HG03159 (cell line): ENCODE results near the gene EMILIN2.
A peak's percentile ranks its signal among the peaks of the same experiment; 100 is the strongest.
"Not testable (repeated sequence)": the region's sequence is repeated elsewhere in the genome, so short reads cannot be mapped to it uniquely, and the experiment has no call there.

ENCODE experiments used
- ATAC-seq: cut with Tn5 transposase; IDR thresholded peaks from one replicate; pipeline ENCODE4 v1.9.1; 2021; ENCODE audit warnings: mild to moderate bottlenecking, moderate library complexity; ENCODE audit not compliant: unreplicated experiment

Gene EMILIN2

DNA sequence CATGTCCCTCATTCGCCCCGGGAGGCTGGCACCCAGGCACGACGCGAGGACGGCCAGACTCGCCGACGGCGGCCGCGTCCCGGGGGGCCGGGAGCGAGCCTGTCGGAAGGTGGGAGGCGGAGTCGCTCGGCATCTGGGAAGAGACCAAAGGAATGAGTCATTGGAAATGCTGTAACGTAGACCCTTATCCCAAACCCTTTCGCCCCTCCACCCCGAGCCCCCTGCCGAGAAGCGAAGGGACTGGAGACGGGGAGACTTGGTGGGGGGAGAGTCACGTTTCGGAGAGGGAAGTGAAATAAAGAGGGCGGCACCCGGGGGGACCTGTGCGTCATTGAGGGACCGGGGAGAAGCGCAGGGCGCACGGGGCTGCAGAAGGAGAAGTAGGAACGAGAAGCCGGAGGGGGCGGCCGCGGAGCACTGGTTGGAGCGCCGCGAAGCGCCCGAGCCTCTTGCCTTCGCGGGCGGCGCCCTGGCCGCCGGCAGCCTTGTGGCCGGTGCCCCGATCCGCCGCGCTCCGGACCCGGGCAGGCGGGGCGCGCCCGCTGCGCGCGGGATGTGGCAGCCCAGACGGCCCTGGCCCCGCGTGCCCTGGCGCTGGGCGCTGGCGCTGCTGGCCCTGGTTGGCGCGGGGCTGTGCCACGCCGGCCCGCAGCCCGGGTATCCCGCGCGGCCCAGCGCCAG, at the start of gene EMILIN2:
Gene EMILIN2, plus strand, starts transcription at position 371 of the 681 bp plus-strand sequence. Its CDS starts 183 bp downstream, at position 554.
- ATAC-seq: peak; percentile 43

DNA sequence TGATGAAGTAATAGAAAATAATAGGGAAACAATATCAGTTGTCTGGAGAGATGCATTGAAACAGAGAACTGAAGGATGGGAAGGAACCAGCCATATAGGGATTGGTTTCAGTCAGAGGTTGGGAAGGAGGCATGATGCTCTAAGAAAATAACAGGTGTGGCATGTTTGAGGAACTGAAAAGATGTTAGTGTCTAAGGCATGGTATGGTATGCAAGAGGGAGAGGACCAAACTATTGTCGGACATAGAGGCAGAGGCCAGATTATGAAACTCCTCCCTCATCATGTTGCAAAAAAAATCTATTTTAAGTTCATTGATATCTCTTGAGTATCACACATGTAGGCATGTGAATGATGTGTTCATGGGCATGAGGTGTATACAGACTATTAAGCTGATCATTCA, 48.9 kb upstream of the EMILIN2 start:
- no peak for ATAC-seq

DNA sequence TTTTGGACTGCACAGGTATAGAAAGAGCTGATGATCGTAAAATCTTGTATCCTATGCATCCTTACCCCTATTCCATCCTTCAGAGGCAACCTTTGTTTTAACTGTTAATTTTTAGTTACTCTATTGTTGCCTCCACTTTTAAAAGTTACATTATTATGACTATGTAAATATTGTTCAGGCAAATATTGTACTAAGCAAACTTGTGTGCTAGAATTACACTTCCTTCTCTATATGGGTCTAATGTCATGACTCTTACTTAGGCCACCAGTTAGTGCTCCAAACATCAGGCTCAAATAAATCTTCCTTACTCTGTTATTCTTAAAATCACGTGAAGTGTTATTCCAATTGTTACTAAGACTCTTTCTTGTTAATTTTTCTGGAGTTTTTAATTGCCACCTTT, 47.4 kb upstream of the EMILIN2 start:
- ATAC-seq: no peak

DNA sequence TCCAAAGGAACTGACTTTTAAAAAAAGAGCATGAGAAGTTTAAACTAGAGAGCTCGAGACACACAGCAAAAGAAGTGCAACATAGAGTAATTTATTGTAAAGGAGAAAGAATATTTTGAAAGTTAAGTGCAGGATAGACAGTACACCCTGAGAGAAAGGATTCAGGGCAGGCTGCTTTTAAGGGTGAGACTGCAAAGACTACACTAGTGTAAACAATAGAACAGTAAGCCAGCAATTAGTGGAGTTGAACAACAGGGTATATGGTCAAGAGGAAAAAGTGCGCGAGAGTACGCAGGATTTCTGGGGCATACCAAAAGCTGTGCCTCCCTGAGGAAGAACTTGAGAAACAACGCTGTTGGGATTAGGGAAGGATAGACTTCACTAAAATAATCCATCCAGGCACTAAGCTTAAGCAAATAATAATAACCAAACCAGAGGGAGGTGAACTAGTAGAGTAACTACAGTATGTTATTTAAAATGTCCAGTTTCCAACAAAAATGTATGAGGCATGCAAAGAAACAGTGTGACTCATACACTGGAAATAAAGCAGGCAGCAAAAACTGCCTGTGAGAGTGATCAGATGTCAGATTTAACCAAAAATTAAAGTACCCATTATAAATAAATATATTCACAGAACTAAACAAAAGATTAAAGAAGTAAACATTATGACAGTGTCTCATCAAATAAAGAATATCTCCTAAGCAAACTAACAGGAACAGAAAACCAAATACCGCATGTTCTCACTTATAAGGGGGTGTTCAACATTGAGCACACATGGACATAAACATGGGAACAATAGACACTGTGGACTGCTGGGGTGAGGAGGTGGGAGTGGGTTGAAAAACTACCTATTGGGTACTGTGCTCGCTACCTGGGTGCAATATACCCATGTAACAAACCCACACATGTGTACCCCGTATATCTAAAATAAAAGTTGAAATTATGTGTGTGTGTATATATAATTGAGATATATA, 40.5 kb upstream of the EMILIN2 start:
- ATAC-seq: no peak

DNA sequence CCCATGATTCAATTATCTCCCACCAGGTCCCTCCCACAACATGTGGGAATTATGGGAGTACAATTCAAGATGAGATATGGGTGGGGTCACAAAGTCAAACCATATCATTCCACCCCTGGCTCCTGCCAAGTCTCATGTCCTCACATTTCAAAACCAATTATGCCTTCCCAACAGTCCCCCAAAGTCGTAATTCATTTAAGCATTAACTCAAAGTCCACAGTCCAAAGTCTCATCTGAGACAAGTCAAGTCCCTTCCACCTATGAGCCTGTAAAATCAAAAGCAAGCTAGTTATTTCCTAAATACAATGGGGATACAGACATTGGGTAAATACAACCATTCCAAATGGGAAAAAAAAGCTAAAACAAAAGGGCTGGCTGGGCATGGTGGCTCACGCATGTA, 38.2 kb upstream of the EMILIN2 start:
- ATAC-seq: not testable (repeated sequence)

DNA sequence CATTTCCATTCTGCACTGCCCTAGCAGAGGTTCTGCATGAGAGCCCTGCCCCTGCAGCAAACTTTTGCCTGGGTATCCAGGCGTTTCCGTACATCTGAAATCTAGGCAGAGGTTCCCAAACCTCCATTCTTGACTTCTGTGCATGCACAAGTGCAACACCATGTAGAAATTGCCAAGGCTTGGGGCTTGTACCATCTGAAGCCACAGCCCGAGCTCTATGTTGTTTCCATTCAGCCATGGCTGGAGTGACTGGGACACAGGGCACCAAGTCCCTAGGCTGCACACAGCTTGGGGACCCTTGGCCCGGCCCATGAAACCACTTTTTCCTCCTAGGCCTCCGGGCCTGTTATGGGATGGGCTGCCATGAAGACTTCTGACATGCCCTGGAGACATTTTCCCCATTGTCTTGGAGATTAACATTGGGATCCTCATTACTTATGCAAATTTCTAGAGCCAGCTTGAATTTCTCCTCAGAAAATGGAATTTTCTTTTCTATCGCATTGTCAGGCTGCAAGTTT, 37.1 kb upstream of the EMILIN2 start:
- not testable (repeated sequence) for ATAC-seq

DNA sequence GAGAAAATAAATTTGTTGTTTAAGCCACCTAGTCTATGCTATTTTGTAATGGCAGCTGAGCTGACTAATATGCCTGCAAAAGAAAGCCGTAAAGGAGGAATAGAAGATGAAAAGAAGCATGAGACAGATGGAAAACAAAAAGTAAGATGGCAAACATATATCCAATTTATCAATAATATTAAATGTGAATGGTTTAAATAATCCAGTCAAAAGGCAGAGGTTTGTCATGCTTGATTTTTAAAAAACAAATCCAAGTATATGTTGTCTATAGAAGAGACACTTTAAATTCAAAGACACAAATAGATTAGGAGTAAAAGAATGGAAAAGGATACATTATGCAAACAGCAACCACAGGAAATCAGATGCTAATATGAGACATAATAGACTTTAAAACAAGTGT, 35.4 kb upstream of the EMILIN2 start:
- no peak for ATAC-seq

DNA sequence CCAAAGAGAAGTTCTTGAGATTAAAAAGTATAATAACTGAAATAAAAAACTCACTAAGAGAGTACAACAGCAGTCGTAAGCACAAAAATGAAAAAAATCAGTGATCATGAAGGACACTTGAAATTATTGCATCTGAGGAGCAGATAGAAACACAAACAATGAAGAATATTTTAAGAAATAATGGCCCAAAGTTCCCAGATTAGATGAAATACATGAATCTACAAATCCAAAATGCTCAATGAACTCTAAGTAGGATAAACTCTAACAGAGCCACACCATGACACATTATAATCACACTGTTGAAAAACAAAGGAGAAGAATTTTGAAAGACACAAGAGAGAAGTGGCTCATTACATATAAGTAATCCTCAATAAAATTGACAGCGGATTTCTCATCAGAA, 31.9 kb upstream of the EMILIN2 start:
- ATAC-seq: no peak

DNA sequence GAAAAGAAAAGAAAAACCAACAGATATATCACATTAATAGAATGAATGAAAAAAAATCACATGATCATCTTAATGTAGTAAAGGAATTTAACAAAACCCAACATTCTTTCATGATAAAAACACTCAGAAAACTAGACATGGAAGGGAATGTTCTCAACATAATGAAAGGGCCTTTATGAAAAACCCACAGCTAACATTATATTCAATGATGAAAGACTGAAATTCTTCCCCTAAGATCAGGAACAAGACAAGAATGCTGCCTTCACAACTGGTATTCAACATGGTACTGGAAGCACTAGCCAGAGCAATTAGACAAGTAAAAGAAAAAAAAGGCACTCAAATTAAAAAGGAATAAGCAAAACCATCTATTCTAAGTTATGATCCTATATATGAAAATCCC, 28.5 kb upstream of the EMILIN2 start:
- ATAC-seq: no peak

DNA sequence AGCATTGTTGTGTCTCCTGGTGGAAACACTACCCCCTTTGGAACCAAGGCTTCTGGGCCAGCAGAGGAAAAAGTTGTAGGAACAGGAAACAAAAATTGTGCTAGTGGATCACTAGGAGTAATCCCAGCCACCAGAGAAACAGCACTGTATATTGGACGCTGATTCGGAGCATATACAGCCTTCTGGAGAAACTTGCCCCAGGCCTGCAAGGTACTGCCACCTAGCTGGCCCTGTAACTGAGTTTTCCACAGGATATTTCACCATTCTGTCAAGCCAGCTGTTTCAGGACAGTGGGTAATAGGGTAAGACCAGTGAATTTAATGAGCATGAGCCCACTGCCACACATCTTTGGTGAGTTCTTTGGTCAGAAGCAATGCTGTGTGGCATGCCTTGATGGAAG, 25.1 kb upstream of the EMILIN2 start:
- ATAC-seq: no peak

DNA sequence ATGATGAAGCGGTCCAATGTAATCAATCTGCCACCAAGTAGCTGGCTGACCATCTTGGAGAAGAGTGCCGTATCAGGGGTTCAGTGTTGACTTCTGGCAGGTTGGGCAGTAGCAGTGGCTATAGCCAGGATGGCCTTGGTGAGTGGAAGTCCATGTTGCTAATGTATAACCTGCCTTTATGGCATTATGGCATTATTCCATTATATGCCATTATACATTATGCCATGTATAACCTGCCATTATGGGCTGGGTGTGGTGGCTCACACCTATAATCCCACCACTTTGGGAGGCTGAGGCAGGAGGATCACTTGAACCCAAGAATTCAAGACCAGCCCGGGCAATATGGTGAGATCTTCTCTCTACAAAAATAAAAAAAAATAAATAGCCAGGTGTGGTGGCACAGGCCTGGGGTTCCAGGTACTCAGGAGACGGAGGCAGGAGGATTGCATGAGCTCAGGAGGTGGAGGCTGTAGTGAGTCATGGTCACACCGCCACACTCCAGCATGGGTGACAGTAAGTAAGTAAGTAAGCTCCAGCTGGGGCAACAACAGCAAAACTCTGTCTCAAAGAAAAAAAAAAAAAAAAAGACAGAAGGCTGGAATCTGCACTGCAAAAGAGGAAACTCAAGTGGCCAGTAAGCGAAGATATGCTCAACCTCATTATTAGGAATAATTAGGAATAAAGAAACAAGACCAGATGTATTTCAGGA, 24.4 kb upstream of the EMILIN2 start:
- ATAC-seq: no peak

DNA sequence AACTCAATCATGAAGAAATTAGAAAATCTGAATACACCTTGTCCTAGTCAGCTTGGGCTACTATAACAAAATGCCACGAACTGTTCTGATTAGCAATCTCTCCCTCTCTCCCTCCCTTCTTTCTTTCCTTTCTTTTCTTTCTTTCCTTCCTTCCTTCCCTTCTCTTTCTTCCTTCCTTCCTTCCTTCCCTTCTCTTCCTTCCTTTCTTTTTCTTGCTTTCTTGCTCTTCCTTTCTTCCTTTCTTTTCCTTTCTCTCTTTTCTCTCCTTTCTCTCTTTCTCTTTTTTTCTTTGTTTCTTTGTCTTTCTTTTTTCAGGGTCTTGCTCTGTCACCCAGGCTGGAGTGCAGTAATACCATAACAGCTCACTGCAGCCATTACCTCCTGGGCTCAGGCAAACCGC, 23.6 kb upstream of the EMILIN2 start:
- no peak for ATAC-seq

DNA sequence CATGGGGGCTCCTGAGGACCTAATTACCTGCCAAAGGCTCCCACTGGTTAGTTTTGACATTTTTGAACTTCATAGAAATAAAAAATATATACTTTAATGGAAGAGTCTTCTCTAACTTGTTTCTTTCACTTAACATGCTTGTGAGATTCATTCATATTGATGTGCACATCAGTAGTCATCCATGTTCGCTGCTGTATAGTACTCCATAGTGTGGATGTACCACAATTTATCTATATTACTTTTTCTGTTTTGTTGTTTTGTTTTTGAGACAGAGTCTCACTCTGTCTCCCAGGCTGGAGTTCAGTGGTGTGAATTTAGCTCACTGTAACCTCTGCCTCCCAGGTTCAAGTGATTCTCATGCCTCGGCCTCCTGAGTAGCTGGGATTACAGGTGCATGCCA, 22.8 kb upstream of the EMILIN2 start:
- no peak for ATAC-seq

DNA sequence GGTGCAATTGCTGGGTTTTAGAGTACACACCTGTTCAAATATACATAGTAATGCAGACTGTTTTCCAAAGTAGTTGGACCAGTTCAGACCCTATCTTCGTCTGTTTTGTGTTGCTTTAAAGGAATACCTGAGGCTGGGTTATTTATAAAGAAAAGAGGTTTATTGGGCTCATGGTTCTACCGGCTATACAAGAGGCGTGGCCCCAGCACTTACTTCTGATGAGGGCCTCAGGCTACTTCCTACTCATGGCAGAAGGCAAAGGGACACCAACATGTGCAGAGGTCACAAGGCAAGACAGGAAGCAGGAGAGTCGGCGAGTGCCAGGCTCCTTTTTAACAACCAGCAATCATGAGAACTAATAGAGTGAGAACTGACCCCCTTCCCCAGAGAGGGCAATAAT, 21.9 kb upstream of the EMILIN2 start:
- no peak for ATAC-seq

DNA sequence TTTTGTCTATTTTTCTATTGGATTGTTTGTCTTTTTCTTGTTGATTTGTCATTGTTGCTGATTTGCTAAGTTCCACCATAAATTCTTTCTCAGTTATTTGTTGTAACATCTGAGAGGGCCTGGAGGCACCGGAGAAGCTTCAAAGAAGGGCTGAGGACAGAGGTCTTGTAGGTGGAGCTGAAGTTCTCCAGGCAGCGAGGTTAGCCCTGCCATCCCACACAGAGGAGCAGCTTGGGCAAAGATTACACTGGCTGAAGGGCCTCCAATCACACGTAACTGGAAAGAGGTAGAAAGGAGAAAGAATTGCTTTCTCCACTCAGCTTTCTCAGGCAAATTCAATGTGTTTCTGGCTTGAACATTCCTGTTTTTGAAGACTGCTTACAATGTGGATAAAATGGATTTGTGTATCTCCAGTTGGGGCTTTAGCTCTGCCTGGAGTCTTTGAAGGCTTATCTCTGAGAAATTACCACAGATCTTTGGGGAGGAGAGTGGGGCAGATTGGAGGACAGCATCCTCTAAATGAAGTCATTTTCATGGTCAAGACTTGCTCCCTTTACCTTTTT, 21.1 kb upstream of the EMILIN2 start:
- ATAC-seq: no peak

DNA sequence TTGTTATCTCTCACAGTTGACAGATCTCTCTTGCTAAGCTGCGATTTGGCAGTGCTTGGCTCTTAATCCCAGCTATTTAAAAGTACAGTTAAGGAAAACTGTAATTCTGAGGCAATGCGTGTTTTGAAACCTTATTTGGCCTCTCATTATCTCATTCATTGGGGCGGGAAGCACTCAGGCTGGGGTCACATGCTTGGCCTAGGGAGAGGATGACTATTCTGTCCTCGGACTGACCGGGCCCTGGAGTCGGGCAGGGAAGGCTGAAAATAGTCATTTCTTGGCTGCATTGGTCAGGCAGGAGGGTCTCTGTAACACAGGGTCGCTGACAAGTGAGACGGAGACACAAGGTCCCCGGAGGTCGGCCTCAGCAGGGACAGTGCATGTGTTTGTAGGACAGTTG, 20.2 kb upstream of the EMILIN2 start:
- no peak for ATAC-seq

DNA sequence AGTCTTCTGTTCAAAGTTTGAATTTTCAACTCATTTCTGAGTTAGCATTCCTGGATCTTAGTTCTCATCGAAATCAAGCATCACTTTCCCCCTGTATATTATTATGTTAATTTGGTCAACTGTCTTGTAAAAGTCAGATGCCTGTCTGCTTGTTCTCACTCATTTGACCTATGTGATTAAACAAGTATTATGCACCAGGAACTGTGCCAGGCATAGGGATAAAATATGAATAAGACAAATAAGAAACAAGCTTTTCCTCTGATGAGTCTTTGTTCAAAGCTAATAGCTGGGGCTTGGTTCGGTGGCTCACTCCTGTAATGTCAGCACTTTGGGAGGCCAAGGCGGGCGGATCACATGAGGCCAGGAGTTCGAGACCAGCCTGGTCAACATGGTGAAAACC, 19.7 kb upstream of the EMILIN2 start:
- no peak for ATAC-seq

DNA sequence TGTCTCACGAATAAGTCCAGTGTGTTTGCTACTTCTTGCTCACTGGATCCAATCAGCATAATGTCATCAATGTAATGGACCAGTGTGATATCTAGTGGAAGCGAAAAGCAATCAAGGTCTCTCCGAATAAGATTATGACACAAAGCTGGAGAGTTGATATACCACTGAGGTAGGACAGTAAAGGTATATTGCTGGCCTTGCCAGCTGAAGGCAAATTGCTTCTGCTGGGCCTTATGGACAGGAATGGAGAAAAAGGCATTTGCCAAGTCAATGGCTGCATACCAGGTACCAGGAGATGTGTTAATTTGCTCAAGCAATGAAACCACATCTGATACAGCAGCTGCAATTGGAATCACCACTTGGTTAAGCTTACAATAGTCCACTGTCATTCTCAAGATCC, 10.7 kb upstream of the EMILIN2 start:
- ATAC-seq: not testable (repeated sequence)

DNA sequence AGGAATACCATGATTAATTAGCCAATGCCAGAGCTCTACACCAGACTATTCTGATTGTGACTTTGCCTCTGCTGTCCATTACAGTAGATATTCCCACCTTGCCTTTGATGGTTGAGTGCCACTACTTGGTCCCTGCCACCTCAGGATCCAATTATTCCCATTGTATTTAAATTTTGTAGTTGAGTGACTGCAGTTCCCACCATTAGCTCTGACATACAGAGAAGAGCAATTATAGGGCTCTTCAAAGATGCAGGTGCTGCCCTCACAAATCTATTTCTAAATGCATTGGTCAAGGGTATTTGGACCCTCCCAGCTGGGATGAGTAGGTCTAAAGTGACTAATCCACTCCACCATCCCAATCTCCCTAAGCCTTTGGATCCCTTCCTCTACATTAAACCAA, 9.5 kb upstream of the EMILIN2 start:
- not testable (repeated sequence) for ATAC-seq

DNA sequence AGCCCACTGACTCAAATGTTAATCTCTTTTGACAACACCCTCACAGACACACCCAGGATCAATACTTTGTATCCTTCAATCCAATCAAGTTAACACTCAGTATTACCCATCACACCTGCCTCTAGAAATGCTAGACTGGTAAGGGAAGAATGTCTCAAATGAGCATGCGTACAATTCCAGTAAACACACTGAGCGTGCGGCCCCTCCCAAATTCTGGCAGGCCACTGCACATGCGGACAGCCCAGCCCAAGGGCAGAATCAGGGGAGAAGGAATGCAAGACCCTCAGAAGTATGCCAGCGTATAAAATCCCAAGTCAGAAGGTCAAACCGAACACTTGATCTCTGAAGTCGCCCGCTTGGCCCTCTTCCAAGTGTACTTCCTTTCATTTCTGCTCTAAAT, 7.6 kb upstream of the EMILIN2 start:
- ATAC-seq: no peak

DNA sequence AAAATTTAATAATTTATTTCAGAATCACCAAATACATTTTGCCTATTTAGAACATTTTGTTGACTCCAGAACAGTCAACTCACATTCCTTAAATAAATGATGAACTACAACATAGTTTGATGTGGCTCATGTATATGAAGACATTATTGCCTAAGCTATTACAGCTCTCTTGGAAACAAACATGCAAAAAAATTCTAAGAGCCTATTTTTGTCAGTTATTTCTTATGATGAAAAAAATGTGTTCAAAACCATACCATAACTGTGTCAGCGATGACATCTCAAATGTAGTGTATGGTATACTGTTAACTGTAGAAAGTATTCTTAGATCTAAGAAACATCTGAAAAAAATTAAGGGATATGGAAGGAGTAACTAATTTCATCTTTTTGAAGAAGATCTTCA, 6.3 kb upstream of the EMILIN2 start:
- no peak for ATAC-seq
